ENCODE results near the gene MYO1F.
A peak's percentile ranks its signal among the peaks of the same experiment; 100 is the strongest.
"Not testable (repeated sequence)": the region's sequence is repeated elsewhere in the genome, so short reads cannot be mapped to it uniquely, and the experiment has no call there.

The MYO1F gene

GRCh38 chr19:8577247-8577646 lies at the start of gene MYO1F:
MYO1F (minus strand) TSS chr19:8577442; CDS start chr19:8577309, 133 bp downstream.
- TF ChIP-seq ZNF274 (IDR thresholded peaks at IDR 0.05; ENCODE audit: low read depth, low read length), result no peak
- peak within 1 kb of the TSS; percentile 37 for H3K4me3 ChIP-seq (ENCODE audit: low read length)

- TF ChIP-seq ZNF274 (IDR thresholded peaks at IDR 0.05; ENCODE audit: low read depth, low read length), result no peak
Observed at GRCh38 chr19:8626842-8627241, 49.6 kb upstream of the MYO1F start.

GRCh38 chr19:8622886-8623285 lies 45.6 kb upstream of the MYO1F start:
- H3K4me3 ChIP-seq (ENCODE audit: low read length), result not testable (repeated sequence)

More at GRCh38 chr19:8626842-8627241, 49.6 kb upstream of the MYO1F start:
- no peak overlapping the region for H3K4me3 ChIP-seq (ENCODE audit: low read length)

GRCh38 chr19:8618751-8619150 lies 41.5 kb upstream of the MYO1F start:
- no peak for TF ChIP-seq ZNF274 (IDR thresholded peaks at IDR 0.05; ENCODE audit: low read depth, low read length)
- H3K4me3 ChIP-seq (ENCODE audit: low read length), result no peak overlapping the region

- TF ChIP-seq ZNF274 (IDR thresholded peaks at IDR 0.05; ENCODE audit: low read depth, low read length), result no peak
Observed at GRCh38 chr19:8617984-8618383, 40.7 kb upstream of the MYO1F start.

GRCh38 chr19:8617325-8617724 lies 40.1 kb upstream of the MYO1F start:
- not testable (repeated sequence) for H3K4me3 ChIP-seq (ENCODE audit: low read length)

More at GRCh38 chr19:8617984-8618383, 40.7 kb upstream of the MYO1F start:
- no peak overlapping the region for H3K4me3 ChIP-seq (ENCODE audit: low read length)

GRCh38 chr19:8616861-8617260 lies 39.6 kb upstream of the MYO1F start:
- H3K4me3 ChIP-seq (ENCODE audit: low read length), result no peak overlapping the region
- no peak for TF ChIP-seq ZNF274 (IDR thresholded peaks at IDR 0.05; ENCODE audit: low read depth, low read length)

GRCh38 chr19:8615813-8616596 lies 38.8 kb upstream of the MYO1F start:
- TF ChIP-seq ZNF274 (IDR thresholded peaks at IDR 0.05; ENCODE audit: low read depth, low read length), result no peak
- H3K4me3 ChIP-seq (ENCODE audit: low read length), result no peak overlapping the region

- no peak for TF ChIP-seq ZNF274 (IDR thresholded peaks at IDR 0.05; ENCODE audit: low read depth, low read length)
Observed at GRCh38 chr19:8615024-8615423, 37.8 kb upstream of the MYO1F start.

GRCh38 chr19:8614455-8614854 lies 37.2 kb upstream of the MYO1F start:
- H3K4me3 ChIP-seq (ENCODE audit: low read length), result no peak overlapping the region
- no peak for TF ChIP-seq ZNF274 (IDR thresholded peaks at IDR 0.05; ENCODE audit: low read depth, low read length)

More at GRCh38 chr19:8615024-8615423, 37.8 kb upstream of the MYO1F start:
- H3K4me3 ChIP-seq (ENCODE audit: low read length), result no peak overlapping the region

- H3K4me3 ChIP-seq (ENCODE audit: low read length), result no peak overlapping the region
- no peak for TF ChIP-seq ZNF274 (IDR thresholded peaks at IDR 0.05; ENCODE audit: low read depth, low read length)
Observed at GRCh38 chr19:8612807-8613171, 35.5 kb upstream of the MYO1F start.

- no peak for TF ChIP-seq ZNF274 (IDR thresholded peaks at IDR 0.05; ENCODE audit: low read depth, low read length)
- no peak overlapping the region for H3K4me3 ChIP-seq (ENCODE audit: low read length)
Observed at GRCh38 chr19:8611877-8612806, 34.9 kb upstream of the MYO1F start.

- TF ChIP-seq ZNF274 (IDR thresholded peaks at IDR 0.05; ENCODE audit: low read depth, low read length), result no peak
- no peak overlapping the region for H3K4me3 ChIP-seq (ENCODE audit: low read length)
Observed at GRCh38 chr19:8611391-8611876, 34.2 kb upstream of the MYO1F start.

GRCh38 chr19:8610936-8611300 lies 33.7 kb upstream of the MYO1F start:
- no peak overlapping the region for H3K4me3 ChIP-seq (ENCODE audit: low read length)
- TF ChIP-seq ZNF274 (IDR thresholded peaks at IDR 0.05; ENCODE audit: low read depth, low read length), result no peak

Measured in GM08714 (cell line).